Mesothelial cell of epicardium (in vitro differentiated cells): ENCODE data around the gene PCDHGC5. TPM values are rescaled to one million over a fixed set of nuclear protein-coding genes. Genes with fewer than 3 reads are reported as not detected.
A peak's percentile ranks its signal among the peaks of the same experiment; 100 is the strongest.

Source experiments
- DNase-seq, 2 experiments: peaks; one replicate each; pipeline ENCODE4 v3.0.0; 2021; ENCODE audit warnings: low spot score in 2 of 2; ENCODE audit not compliant: unreplicated experiment in 2 of 2
- H3K27ac Mint-ChIP-seq: 2 replicates; pipeline ENCODE4 v1.8.0; 2021; ENCODE audit warnings: mixed read lengths
- H3K27me3 Mint-ChIP-seq: 2 replicates; pipeline ENCODE4 v1.8.0; 2021; ENCODE audit warnings: low read depth, mixed read lengths
- H3K36me3 Mint-ChIP-seq: 2 replicates; pipeline ENCODE4 v1.8.0; 2021; ENCODE audit warnings: mixed read lengths
- H3K4me1 Mint-ChIP-seq: 2 replicates; pipeline ENCODE4 v1.8.0; 2021; ENCODE audit warnings: mixed read lengths
- H3K4me3 Mint-ChIP-seq: 2 replicates; pipeline ENCODE4 v1.8.0; 2021; ENCODE audit warnings: mild to moderate bottlenecking, moderate library complexity, mixed read lengths
- H3K9me3 Mint-ChIP-seq: 2 replicates; pipeline ENCODE4 v1.8.0; 2021; ENCODE audit warnings: mixed read lengths
- total RNA-seq: library from RNA; stranded (reverse); gene quantifications from 3 replicates; pipeline ENCODE4 v1.2.1, GENCODE V29; 2021
- TF ChIP-seq, protein P1 (sequence below): fragments of 200-600 bp; sonication (generic); IDR thresholded peaks from one replicate; pipeline ENCODE4 v1.5.0; 2021; ENCODE audit warnings: antibody characterized with exemption; ENCODE audit not compliant: unreplicated experiment

The PCDHGC5 gene
- total RNA-seq, 1 donor from 2014 or later, result 3.5 TPM

DNA sequence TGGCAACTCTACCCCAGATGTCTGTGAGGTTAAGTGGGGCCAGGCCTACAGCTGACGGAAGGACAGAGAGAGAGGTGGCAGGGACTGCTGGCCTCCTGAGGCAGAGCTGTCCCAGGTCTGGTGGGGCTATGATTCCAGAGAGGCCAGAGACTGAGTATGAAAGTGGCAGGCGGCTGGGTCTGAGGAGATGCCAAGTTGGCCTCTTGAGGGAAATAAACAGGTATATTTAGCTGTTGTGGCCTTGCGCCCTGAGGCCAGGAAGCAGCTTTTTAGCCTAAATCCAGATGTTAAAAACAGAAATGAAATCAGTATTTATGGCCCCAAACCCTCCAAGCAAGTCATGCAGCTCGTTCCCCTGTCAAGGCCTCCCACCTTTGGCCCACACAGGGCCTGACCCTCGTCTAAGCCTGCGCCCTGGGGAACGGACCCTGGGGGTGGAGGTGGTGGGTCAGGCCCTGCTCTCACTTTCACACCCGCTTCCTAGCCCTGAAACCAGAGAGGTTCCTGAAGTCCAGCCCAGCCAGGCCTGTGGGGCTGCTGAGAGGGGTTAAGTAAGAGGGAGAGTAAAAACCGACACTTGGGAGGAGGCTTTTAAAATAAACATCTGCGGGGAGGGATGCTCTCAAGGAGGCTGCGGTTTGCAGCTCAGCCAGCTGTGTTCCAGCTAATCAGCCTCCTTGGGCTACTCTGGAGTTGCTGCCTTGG, 18.7 kb downstream of the PCDHGC5 start:
- Mint-ChIP-seq H3K4me3 (no peak overlapping the region), H3K4me1 (peaks cover 35% of the 10 kb centered on the region)

DNA sequence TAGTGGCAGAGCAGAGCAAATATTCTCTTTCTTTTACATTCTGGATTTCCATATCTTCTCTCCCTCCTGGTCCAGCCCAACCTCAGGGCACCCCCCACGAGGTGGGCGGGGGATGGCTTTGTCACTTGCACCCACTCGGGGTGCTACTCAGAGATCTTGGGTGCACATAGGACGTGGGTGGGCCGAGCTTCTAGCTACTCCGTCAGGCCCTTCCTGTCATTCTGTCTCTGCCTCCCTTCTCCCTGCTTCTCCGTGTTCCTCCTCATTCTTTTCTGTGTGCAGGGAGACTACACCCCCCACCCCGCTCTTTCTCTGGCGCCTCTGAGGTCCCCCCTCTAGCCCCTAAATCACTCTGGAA, 19.5 kb downstream of the PCDHGC5 start:
- H3K27ac Mint-ChIP-seq, result peak overlapping the region; percentile 98
- peaks cover 9% of the 10 kb centered on the region for H3K36me3 Mint-ChIP-seq
- DNase-seq, result no peak
- peak overlapping the region; percentile 62 for H3K4me3 Mint-ChIP-seq
- TF ChIP-seq, protein P1, sequence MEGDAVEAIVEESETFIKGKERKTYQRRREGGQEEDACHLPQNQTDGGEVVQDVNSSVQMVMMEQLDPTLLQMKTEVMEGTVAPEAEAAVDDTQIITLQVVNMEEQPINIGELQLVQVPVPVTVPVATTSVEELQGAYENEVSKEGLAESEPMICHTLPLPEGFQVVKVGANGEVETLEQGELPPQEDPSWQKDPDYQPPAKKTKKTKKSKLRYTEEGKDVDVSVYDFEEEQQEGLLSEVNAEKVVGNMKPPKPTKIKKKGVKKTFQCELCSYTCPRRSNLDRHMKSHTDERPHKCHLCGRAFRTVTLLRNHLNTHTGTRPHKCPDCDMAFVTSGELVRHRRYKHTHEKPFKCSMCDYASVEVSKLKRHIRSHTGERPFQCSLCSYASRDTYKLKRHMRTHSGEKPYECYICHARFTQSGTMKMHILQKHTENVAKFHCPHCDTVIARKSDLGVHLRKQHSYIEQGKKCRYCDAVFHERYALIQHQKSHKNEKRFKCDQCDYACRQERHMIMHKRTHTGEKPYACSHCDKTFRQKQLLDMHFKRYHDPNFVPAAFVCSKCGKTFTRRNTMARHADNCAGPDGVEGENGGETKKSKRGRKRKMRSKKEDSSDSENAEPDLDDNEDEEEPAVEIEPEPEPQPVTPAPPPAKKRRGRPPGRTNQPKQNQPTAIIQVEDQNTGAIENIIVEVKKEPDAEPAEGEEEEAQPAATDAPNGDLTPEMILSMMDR, result no peak
- H3K9me3 Mint-ChIP-seq, result no peaks in the 10 kb centered on the region
- peaks cover 40% of the 10 kb centered on the region for H3K4me1 Mint-ChIP-seq
- H3K27me3 Mint-ChIP-seq, result no peaks in the 10 kb centered on the region

More for the DNA sequence above, 18.7 kb downstream of the PCDHGC5 start:
- peak overlapping the region; percentile 98 for H3K27ac Mint-ChIP-seq
- H3K9me3 Mint-ChIP-seq, result no peaks in the 10 kb centered on the region
- peaks cover 9% of the 10 kb centered on the region for H3K36me3 Mint-ChIP-seq
- DNase-seq, result no peak
- TF ChIP-seq, protein P1, result no peak
- no peaks in the 10 kb centered on the region for H3K27me3 Mint-ChIP-seq

DNA sequence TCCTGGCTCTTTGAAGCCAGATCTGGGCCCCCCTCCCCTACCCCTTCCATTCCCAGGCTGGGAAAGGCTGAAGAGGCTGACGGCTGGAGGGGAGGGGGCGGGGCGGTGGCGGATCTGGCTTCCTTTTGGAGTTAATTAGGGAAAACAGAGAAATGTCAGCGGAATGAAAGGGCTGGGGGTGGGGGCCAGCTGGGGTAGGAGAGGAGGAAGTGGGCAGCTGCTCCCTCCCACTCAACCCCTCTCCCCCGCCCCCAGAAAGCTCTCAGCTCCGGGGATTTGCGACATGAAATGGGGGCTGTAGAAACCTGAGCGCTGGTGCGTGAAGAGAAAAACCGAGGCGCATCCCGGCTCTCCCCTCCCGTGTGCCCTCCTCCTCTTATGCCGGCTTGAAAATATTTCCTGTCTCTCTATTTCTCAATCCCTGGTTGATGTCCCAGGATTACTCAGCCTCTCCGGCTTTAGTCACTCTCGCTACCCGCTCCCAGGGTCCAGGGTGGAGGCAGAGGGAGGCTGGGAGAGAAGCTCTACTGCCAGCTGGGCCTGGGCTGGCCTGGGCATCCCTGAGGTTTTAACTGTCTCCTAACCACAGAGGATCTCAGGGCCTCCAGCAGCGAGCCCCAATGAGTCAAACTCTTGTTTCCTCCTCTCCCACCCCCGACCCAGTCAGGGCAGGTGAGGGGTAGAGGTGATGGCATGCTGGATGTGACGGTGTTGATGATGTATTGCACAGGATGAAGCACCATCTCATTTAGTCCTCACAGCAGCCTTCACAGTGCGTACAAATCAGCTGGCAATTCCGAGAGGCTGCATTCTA, 20.1 kb downstream of the PCDHGC5 start:
- H3K9me3 Mint-ChIP-seq, result no peaks in the 10 kb centered on the region
- DNase-seq, result peak; percentile 51 to 67
- peak overlapping the region; percentile 98 for H3K27ac Mint-ChIP-seq
- peak overlapping the region; percentile 62 for H3K4me3 Mint-ChIP-seq
- peaks cover 9% of the 10 kb centered on the region for H3K36me3 Mint-ChIP-seq
- H3K4me1 Mint-ChIP-seq, result peaks cover 45% of the 10 kb centered on the region
- H3K27me3 Mint-ChIP-seq, result no peaks in the 10 kb centered on the region
- TF ChIP-seq, protein P1, result no peak

DNA sequence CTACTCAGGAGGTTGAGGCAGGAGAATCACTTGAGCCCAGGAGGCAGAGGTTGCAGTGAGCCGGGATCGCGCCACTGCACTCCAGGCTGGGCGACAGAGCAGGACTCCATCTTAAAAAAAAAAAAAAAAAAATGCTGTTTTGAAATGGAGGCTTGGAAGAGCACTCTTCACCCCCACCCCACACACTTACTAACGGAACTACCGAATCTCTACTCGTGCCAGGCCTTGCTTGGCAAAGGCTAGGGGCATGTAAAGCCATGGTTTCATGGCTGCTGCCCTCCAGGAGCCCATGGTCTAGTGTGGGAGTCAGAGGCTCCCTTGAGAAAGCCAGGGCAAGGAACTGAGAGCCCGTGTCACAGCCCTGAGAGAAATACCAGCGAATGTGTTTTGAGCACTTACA, 21.3 kb downstream of the PCDHGC5 start:
- Mint-ChIP-seq H3K27me3 (no peaks in the 10 kb centered on the region), H3K36me3 (peaks cover 6% of the 10 kb centered on the region), H3K4me1 (peaks cover 56% of the 10 kb centered on the region), H3K27ac (peak overlapping the region; percentile 98), H3K9me3 (no peaks in the 10 kb centered on the region), H3K4me3 (no peak overlapping the region)
- TF ChIP-seq, protein P1, result no peak
- DNase-seq, result no peak

DNA sequence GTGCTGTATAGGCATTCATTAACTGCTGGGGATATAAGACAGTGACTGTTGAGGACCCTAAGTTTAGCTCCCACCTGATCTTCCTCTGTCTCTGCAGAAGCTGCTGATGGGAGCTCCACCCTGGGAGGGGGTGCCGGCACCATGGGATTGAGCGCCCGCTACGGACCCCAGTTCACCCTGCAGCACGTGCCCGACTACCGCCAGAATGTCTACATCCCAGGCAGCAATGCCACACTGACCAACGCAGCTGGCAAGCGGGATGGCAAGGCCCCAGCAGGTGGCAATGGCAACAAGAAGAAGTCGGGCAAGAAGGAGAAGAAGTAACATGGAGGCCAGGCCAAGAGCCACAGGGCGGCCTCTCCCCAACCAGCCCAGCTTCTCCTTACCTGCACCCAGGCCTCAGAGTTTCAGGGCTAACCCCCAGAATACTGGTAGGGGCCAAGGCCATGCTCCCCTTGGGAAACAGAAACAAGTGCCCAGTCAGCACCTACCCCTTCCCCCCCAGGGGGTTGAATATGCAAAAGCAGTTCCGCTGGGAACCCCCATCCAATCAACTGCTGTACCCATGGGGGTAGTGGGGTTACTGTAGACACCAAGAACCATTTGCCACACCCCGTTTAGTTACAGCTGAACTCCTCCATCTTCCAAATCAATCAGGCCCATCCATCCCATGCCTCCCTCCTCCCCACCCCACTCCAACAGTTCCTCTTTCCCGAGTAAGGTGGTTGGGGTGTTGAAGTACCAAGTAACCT, 22.1 kb downstream of the PCDHGC5 start:
- Mint-ChIP-seq H3K36me3 (peaks cover 6% of the 10 kb centered on the region), H3K9me3 (no peaks in the 10 kb centered on the region), H3K4me1 (peaks cover 60% of the 10 kb centered on the region), H3K27me3 (no peaks in the 10 kb centered on the region), H3K27ac (peak overlapping the region; percentile 48), H3K4me3 (no peak overlapping the region)
- DNase-seq, result no peak
- TF ChIP-seq, protein P1, result no peak
